Measurements from ENCODE around the gene BICD1.

The BICD1 gene

DNA sequence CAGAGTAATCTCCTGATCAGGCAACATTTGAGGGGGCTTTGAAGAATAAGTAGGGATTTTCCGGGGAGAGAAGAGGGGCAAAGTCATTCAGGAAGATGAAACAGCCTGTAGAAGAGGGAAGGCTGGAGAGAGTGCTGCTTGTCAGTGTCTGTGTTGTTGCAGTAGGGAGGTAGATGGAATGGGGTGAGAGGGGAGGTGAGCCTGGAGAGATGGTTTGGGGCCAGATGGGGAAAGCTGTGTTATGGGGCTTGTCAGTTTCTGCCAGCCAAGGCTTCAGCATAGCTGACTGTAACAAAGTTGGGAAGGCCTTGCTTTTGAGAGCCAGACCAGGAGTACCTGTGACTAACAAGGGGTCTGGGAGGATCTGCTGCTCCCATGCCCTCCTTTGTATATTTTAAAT lies 18.0 kb downstream of the BICD1 start:
- no peak overlapping the region for H3K4me3 ChIP-seq (ENCODE audit: low read length)
- TF ChIP-seq, protein P1, sequence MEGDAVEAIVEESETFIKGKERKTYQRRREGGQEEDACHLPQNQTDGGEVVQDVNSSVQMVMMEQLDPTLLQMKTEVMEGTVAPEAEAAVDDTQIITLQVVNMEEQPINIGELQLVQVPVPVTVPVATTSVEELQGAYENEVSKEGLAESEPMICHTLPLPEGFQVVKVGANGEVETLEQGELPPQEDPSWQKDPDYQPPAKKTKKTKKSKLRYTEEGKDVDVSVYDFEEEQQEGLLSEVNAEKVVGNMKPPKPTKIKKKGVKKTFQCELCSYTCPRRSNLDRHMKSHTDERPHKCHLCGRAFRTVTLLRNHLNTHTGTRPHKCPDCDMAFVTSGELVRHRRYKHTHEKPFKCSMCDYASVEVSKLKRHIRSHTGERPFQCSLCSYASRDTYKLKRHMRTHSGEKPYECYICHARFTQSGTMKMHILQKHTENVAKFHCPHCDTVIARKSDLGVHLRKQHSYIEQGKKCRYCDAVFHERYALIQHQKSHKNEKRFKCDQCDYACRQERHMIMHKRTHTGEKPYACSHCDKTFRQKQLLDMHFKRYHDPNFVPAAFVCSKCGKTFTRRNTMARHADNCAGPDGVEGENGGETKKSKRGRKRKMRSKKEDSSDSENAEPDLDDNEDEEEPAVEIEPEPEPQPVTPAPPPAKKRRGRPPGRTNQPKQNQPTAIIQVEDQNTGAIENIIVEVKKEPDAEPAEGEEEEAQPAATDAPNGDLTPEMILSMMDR (IDR thresholded peaks at IDR 0.05; ENCODE audit: insufficient read depth, low read depth, low read length, missing control alignments) = no peak
- no peak for DNase-seq (ENCODE audit: low read depth)

DNA sequence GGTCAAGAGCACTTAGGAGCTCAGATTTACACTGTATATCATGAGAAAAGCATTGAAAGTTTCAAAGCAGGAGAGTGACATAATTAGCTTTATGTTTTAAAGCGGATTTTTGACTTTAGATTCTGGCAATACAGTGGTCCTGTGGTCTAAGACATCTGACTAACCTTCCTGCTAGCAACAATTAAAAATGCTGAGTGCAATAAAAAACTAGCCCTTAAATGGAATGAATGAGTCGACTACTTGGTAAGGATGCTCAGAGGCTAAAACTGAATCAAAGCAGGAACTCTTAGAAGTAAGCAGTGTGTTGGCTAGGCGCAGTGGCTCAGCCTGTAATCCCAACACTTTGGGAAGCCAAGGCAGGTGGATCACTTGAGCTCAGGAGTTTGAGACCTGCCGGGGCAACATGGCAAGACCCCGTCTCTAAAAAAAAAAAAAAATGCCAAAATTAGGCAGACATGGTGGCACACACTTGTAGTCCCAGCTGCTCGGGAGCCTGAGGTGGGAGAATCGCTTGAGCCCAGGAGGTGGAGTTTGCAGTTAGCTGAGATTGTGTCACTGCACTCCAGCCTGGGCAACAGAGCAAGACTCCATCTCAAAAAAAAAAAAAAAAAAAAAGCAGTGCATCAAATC lies 18.9 kb downstream of the BICD1 start:
- TF ChIP-seq, protein P1 (IDR thresholded peaks at IDR 0.05; ENCODE audit: insufficient read depth, low read depth, low read length, missing control alignments) = no peak
- DNase-seq (ENCODE audit: low read depth) = no peak
- H3K4me3 ChIP-seq (ENCODE audit: low read length) = no peak overlapping the region

DNA sequence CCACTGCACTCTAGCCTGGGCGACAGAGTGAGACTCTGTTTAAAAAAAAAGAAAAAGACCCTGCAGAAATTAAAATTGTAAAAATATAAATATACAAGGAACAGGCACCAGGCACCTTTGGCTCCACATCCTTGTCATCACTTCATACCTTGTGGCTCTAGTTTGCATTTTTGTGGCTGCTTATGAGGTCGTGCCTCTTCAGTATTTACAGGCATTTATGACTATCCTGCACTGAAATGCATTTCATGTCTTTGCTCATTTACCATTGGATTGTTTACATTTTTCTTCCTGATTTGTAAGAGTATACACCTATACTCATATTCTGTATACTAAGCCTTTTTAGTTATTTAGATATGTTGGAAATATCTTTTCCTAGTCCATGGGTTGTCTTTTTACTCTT lies 20.1 kb downstream of the BICD1 start:
- TF ChIP-seq, protein P1 (IDR thresholded peaks at IDR 0.05; ENCODE audit: insufficient read depth, low read depth, low read length, missing control alignments) = no peak
- no peak overlapping the region for H3K4me3 ChIP-seq (ENCODE audit: low read length)
- peak; percentile 76 for DNase-seq (ENCODE audit: low read depth)

DNA sequence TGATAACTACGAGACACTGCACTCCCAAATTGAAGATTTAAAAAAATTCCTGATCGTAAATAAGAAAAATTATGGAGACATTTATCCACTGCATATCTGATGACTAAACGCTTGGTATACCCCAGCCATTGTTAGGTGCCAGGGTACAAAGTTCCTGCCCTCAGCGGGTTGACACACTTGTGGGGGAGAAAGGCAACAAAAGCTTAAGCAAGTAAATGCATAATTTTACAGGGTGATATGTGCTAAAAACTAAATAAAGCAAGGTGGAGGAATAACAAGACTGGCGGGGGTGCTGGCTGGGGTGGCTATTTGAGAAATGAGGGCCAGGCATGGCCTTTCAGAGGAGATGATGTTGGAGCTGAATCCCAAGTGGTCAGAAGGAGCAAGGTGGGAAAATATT lies 25.0 kb downstream of the BICD1 start:
- H3K4me3 ChIP-seq (ENCODE audit: low read length) = no peak overlapping the region
- DNase-seq (ENCODE audit: low read depth) = no peak
- TF ChIP-seq, protein P1 (IDR thresholded peaks at IDR 0.05; ENCODE audit: insufficient read depth, low read depth, low read length, missing control alignments) = no peak

DNA sequence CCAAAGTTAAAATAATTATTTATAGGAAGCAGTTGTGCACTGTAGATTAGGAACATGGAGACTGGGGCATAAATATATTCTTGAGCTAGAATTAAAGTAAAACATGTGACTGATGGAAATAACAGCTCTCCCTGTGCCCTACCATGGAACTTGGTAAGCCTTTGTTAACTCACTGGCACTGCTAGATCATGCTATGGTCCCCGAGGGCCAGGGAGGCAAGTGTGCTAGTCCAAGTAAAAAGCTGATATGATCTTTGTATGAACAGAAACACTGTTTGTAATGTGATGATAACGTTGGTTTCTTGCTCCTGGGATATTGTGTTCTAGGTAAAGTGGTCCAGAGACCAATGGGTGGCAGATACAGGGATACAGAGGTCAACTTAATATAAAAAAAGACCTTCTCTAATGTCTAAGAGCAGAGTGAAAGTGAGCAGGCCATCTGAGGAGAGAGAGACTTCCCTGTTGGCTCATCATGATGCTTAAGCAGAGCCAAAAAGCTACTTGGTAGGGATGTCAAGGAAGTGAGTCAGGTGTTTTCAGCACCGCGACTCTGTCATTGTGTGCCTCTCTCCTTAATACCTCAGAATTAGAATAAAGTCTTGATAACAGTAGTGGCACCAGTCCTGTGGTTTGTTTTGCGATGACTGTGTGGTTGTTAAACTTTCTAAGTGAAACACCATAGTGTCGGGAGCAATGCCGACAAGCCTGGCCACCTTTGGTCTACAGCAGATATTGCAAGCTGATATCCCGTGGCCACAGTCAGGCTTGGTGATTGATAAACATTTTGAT lies 27.6 kb downstream of the BICD1 start:
- H3K4me3 ChIP-seq (ENCODE audit: low read length) = no peak overlapping the region
- TF ChIP-seq, protein P1 (IDR thresholded peaks at IDR 0.05; ENCODE audit: insufficient read depth, low read depth, low read length, missing control alignments) = no peak
- DNase-seq (ENCODE audit: low read depth) = peak; percentile 59

DNA sequence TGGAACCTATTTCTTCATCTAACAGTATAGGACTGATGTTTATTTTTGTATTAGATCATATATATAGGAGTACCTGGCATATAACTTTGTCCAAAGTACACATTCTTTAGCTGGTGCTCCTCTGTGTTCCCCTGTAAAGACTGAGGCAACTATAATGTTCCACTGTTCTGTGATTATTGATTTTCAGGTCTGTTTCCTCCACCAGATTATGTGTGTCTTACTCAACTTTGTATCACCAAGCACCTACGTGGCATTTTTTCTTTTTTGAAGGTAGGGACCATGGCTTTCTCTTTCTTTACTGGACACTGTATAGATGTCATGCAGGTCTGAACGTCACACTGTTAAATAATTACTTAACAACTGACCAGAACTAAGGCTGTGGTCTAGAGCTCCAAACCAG lies 29.3 kb downstream of the BICD1 start:
- DNase-seq (ENCODE audit: low read depth) = no peak
- TF ChIP-seq, protein P1 (IDR thresholded peaks at IDR 0.05; ENCODE audit: insufficient read depth, low read depth, low read length, missing control alignments) = no peak
- no peak overlapping the region for H3K4me3 ChIP-seq (ENCODE audit: low read length)
